Measurements from ENCODE around the gene LSAMP. TPM values are rescaled to one million over a fixed set of nuclear protein-coding genes. Genes with fewer than 3 reads are reported as not detected.

Gene LSAMP
- total RNA-seq, 1 experiment from 2014 or later, result 0.90 TPM

DNA sequence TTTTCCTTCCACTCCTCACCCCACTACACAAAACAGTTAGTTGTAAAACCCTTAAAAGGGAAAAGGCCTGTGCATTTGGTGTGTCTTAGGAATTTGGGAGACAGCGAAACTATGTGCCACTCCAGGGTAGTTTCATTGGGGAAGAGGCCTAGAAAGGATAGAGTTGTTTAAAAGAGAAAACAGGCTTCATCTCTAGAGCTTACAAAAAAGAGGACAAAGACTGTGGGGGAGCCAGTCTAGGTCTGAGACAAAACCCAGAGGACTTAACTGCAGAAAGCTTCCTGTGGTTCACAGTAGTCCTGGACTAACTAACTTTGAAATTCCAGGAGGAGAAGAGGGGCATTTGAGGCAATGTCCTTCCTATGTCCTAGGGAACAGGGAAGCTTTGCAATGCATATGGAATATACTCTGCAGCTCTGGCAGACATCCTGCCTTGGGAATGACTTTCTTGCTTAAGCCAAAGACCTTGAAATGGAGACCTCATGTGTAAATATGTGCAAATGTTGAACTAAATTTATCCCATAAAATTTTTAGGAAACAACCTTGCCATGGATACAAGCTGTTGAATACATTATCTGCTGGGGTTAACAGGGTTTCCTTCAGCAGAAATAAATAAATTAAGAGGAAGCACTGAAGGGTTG lies 159.4 kb downstream of the LSAMP start:
- no peaks in the 10 kb centered on the region; the same call in 1 of the 2 replicates for H3K27me3 Mint-ChIP-seq (ENCODE audit: low read depth)
- no peaks in the 10 kb centered on the region for H3K9me3 ChIP-seq (ENCODE audit: control insufficient read depth, low read depth, low read length)
- WGBS (ENCODE audit: extremely low coverage, insufficient read length, low lambda C conversion rate), result no CpG with 5 or more reads among the region's 1 CpG
- no peak for DNase-seq
- no peak overlapping the region for H2BK15ac ChIP-seq (ENCODE audit: low read depth, low read length)
- no peak overlapping the region for H2BK5ac ChIP-seq (ENCODE audit: insufficient read length, low read length)
- no peak overlapping the region; a peak in 1 of 5 replicates for H3K4me3 Mint-ChIP-seq
- no peak overlapping the region for H2BK120ac ChIP-seq (ENCODE audit: low read depth, low read length, poor library complexity, severe bottlenecking)
- no peak overlapping the region for H4K5ac ChIP-seq (ENCODE audit: insufficient read length, low read depth, low read length)
- H3K79me1 ChIP-seq (ENCODE audit: insufficient read depth, low read depth, low read length, poor library complexity, severe bottlenecking), result no peaks in the 10 kb centered on the region
- H4K91ac ChIP-seq (ENCODE audit: insufficient read length, low read depth, low read length), result no peak overlapping the region
- no peak overlapping the region for H4K8ac ChIP-seq (replicated peaks; ENCODE audit: insufficient read length, low read depth, low read length)
- H3K27ac ChIP-seq (ENCODE audit: insufficient read length, low read depth, low read length), result no peak overlapping the region
- peak overlapping the region in 2 of 3 experiments; percentile 10 to 72; a peak in 2 of 7 replicates for H3K27ac Mint-ChIP-seq
- H3K27me3 ChIP-seq (ENCODE audit: insufficient read depth, low read length), result no peaks in the 10 kb centered on the region
- no peak overlapping the region for H3T11ph ChIP-seq (ENCODE audit: low read length)
- no peaks in the 10 kb centered on the region for H3K9me3 Mint-ChIP-seq
- no peak overlapping the region for H3K18ac ChIP-seq (ENCODE audit: insufficient read length, low read depth, low read length)
- no peak overlapping the region for H3K23ac ChIP-seq (ENCODE audit: insufficient read length, low read depth, low read length)
- TF ChIP-seq, protein P1, sequence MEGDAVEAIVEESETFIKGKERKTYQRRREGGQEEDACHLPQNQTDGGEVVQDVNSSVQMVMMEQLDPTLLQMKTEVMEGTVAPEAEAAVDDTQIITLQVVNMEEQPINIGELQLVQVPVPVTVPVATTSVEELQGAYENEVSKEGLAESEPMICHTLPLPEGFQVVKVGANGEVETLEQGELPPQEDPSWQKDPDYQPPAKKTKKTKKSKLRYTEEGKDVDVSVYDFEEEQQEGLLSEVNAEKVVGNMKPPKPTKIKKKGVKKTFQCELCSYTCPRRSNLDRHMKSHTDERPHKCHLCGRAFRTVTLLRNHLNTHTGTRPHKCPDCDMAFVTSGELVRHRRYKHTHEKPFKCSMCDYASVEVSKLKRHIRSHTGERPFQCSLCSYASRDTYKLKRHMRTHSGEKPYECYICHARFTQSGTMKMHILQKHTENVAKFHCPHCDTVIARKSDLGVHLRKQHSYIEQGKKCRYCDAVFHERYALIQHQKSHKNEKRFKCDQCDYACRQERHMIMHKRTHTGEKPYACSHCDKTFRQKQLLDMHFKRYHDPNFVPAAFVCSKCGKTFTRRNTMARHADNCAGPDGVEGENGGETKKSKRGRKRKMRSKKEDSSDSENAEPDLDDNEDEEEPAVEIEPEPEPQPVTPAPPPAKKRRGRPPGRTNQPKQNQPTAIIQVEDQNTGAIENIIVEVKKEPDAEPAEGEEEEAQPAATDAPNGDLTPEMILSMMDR (conservative IDR thresholded peaks at IDR 0.05), result no peak
- no peak overlapping the region for H3K9ac ChIP-seq (ENCODE audit: extremely low read depth, insufficient read length, low read length)
- H3K4me1 Mint-ChIP-seq, result peaks cover 12% of the 10 kb centered on the region in 2 experiments
- no peak overlapping the region for H2BK12ac ChIP-seq (ENCODE audit: insufficient read length, low read depth, low read length)
- peaks cover 8% of the 10 kb centered on the region; the same call in 1 of the 2 replicates for H3K4me1 ChIP-seq (ENCODE audit: insufficient read depth, low read length)
- no peak overlapping the region for H2BK20ac ChIP-seq (ENCODE audit: low read depth, low read length, poor library complexity, severe bottlenecking)
- no peaks in the 10 kb centered on the region for H3K36me3 Mint-ChIP-seq (ENCODE audit: insufficient read depth in 1 of 3, low read depth in 3 of 3)
- no peaks in the 10 kb centered on the region for H3K79me2 ChIP-seq (ENCODE audit: insufficient read depth, low read length)
- no peak overlapping the region for H2AK5ac ChIP-seq (ENCODE audit: insufficient read length, low read length)
- H2AFZ ChIP-seq (ENCODE audit: low read length), result no peak overlapping the region
- no peak overlapping the region for H3K56ac ChIP-seq (ENCODE audit: insufficient read length, low read depth, low read length)
- H3K23me2 ChIP-seq (ENCODE audit: insufficient read length, low read depth, low read length, poor library complexity, severe bottlenecking), result no peaks in the 10 kb centered on the region
- no peak overlapping the region for H3K4ac ChIP-seq (ENCODE audit: low read depth, low read length)
- no peaks in the 10 kb centered on the region for H4K20me1 ChIP-seq (ENCODE audit: control insufficient read depth, insufficient read depth, insufficient read length)
- no peak overlapping the region for H3K14ac ChIP-seq (ENCODE audit: insufficient read depth, low read length)
- H3K4me2 ChIP-seq (ENCODE audit: insufficient read depth, insufficient read length, low read length), result no peak overlapping the region
